Cardiac septum (tissue), 1 donor: ENCODE measurements around the gene CRHR1. TPM values are rescaled to one million over a fixed set of nuclear protein-coding genes. Genes with fewer than 3 reads are reported as not detected.

Experiments
- DNase-seq: peaks from one replicate; pipeline ENCODE4 v3.0.0-alpha.2; 2020; ENCODE audit warnings: low spot score
- intact Hi-C: fragments of 100-400 bp; cut with DNase I; formaldehyde crosslinking; loops from one replicate; pipeline ENCODE4 v1.14.0; 2022
- total RNA-seq: library from RNA; stranded (reverse); fragmentation: NEBNext Ultra II Directional; extraction: Animal tissue kit (Norgen Biotek cat#: 25700); gene quantifications from one replicate; pipeline ENCODE4 v1.2.1, GENCODE V29; 2021
- donor health status: DM: no; HTN: no; CAD: no.

The CRHR1 gene
- total RNA-seq, 1 donor from 2014 or later, result not detected

DNA sequence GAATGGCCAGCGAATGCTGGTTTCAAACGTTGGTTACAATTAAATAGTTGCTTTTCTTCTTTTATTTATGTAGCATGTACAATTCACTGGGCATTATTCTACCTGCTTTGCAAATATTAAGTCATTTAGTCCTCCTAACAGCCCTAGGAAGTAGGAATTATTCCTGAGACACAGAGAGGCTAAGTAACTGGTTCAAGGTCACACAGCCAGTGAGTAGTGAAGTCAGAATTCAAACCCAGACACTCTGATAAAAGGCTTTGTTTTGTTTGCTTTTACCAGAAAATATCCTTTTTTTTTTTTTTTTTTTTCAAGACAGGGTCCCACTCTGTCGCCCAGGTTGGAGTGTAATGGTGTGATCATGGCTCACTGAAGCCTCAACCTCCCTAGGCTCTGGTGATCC, 2.2 kb downstream of the CRHR1 start:
- DNase-seq, result no peak
- intact Hi-C loops, result no loop called here

- intact Hi-C loops, result no loop called here
- no peak for DNase-seq
These were observed 2.9 kb downstream of the CRHR1 start for GRCh38 chr17:45787044-45787443.

DNA sequence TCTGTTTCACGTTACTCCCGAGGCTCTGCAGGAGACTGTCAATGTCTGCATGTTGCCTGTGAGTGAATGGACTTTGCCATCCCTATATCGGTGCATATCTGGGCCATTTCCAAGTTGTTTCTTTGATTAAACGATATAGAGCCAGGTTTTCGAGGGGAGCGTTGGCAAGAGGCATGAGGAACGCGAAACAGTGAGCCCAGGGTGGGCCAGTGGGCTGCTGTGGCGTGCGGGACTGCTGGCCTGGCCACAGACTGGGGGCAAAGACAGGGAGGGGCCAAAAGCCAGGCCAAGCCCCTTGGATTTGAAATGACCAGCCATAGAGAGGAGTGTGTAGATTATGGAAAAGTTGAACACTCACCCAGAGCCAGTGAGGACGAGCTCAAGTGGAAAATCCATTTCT, 3.5 kb downstream of the CRHR1 start:
- DNase-seq, result no peak
- intact Hi-C loops, result no loop called here

DNA sequence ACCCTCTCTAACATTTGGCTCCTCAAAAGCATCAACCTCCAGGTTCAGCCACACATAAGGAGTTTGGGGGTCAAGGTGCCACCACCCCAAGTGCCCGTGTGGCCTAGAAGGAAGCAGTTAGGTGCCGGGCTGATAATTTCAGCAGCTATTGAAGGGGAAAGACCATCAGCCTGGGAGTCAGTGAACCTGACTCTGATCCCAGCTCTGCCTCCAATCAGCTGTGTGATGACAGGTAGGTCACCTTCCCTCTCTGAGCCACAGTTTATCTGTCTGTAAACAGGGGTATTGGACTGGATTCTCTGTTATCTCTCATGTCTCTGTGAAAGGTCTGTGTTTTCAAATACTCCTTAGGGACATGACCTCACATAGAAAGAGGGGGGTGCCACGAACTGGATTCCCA, 3.9 kb downstream of the CRHR1 start:
- DNase-seq, result no peak
- intact Hi-C loops, result no loop called here

DNA sequence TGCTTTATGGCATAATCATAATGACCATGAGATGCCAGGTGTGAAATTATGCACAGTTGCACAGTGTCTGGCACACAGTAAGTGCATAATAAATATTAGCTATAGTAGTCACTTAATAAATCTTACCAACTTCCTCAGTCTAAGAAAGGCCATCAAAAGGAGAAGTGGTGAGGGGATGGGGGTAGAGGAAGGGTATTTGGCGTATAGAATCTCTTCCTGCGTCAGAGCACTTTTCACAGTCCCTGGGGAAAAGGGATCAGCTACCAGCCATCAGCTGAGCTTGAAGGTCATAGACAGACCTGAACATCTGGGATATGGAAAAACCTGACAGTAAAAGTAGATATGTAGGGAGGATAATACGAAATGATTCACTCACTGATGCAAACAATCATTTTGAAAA, 5.8 kb downstream of the CRHR1 start:
- intact Hi-C loops, result no loop called here

GRCh38 chr17:45790296-45790922, 6.3 kb downstream of the CRHR1 start:
- DNase-seq, result no peak
- intact Hi-C loops, result no loop called here

More for the DNA sequence above, 5.8 kb downstream of the CRHR1 start:
- no peak for DNase-seq

DNA sequence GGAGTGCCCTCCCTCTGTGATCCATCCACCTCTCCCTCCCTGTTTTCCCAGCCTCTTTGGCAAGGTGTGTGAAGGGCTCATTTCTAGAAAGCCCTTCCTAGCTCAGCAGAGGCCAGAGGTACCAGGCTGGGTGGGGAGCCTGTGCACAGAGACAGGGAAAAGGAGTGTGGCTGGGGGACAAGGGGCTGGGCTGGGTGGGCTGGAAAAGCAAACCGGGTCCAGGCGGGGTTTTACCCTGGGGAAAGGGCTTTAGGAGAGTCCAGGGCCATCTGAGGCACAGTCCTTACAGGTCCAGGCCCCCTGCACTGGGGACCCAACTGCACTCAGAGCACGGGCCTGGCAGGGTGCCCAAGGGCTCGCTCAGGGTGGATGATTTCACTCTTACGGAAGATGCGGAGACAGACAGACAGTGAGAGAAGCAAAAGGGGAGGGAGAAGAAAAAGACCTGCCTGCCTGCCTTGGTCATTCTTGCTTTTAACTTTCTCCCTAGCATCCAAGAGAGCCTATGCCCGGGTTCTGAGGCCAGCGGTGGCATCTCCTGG, 7.0 kb downstream of the CRHR1 start:
- intact Hi-C loops, result no loop called here

GRCh38 chr17:45791935-45792334, 7.8 kb downstream of the CRHR1 start:
- DNase-seq, result no peak
- intact Hi-C loops, result no loop called here

More for the DNA sequence above, 7.0 kb downstream of the CRHR1 start:
- no peak for DNase-seq

DNA sequence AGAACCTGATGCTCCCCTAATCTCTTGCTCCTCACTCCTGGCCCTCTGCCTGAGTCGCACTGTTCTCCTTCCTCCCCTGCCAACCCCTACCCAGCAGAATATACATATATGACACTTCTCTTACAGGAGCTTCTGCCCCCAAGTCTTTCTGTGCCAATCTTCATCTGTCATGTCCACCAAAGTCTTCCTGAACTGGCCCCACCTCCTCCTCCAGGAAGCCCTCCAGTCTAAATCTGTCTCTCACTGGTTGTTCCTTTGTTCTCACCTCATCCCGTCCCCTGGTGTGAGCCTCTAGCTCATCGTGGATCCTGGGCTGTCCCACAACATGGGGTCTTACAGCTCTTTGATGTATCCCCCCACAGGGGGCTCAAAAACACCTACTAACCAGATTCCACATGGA, 8.3 kb downstream of the CRHR1 start:
- no peak for DNase-seq
- intact Hi-C loops, result no loop called here

DNA sequence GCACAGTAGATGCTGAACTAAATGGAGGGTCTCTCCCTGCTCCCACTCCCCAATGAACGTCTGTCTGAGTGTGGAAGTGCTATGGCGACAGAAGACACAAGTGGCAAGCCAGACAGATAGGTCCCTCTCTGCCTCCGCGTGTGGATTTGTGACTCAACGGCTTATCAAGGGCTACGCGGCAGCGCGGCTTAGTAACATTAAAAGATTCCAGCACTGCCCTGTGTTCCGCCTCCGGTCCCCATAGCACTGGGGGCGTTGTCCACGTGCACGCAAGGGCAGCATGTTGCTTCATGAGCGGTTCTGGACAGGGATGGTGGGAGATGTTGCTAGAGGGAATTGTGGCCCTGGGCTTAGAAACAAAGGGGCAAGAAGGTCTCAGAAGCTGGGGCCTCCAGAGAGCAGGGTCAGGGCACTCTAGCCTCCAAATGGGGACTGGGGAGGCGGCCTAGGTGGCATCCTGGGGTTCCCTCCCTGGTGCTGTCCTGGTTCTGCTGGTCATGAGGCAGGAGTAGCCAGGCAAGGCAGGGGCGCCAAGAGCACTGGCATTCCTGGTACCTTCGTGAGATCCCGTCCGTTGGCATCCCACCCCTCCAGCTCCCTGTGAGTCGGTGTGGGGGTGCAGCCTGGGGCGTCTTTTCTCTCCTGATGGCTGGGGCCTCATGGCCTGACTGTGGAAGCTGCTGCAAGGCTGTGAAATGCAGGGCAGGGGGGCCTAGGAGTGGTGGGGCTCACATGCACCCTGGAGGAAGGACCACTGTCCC, 9.1 kb downstream of the CRHR1 start:
- DNase-seq, result no peak
- intact Hi-C loops, result no loop called here

GRCh38 chr17:45793999-45794540, 9.9 kb downstream of the CRHR1 start:
- no peak for DNase-seq
- intact Hi-C loops, result no loop called here

GRCh38 chr17:45794840-45795239, 10.7 kb downstream of the CRHR1 start:
- DNase-seq, result no peak
- intact Hi-C loops, result no loop called here

- no peak for DNase-seq
- intact Hi-C loops, result no loop called here
These were observed 16.7 kb downstream of the CRHR1 start for GRCh38 chr17:45800816-45801215.

- DNase-seq, result no peak
- intact Hi-C loops, result no loop called here
These were observed 17.3 kb downstream of the CRHR1 start for GRCh38 chr17:45801421-45801820.

GRCh38 chr17:45808845-45809244, 24.7 kb downstream of the CRHR1 start:
- intact Hi-C loops, result no loop called here
- no peak for DNase-seq

GRCh38 chr17:45809499-45809898, 25.4 kb downstream of the CRHR1 start:
- intact Hi-C loops, result no loop called here
- no peak for DNase-seq

GRCh38 chr17:45812102-45812501, 28.0 kb downstream of the CRHR1 start:
- no peak for DNase-seq
- intact Hi-C loops, result no loop called here

DNA sequence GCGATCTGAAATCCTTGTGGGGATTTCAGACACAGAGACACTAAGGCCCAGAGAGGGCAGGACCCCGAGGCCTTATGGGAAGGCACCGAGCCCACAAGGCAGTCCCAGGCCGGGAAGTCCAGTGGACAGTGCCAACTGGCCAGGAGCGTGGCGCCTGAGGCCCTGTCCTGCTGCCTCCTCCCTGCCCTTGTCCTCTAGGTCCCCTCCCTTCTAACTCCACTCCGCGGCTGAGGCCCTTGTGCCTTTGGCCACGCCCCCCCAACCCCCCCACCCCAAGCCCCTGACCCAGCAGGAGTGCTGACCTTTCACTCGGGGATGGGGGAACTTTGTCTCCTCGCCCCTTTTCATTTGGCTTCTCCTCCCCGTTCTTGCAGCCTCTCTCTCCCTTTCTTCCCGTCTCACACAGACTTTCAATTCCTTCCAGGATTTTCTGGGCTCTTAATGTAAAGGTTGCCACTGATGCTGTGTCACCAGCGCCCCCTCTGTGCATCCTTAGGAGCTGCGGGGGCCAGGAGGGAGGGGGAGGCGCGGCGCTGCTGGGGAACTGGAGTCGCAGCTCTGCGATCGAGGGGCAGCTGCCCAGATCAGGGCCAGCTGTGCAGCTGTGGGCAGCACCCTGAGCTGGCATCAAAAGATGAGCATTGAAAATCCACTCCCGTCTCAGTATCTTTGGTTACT, 29.1 kb downstream of the CRHR1 start:
- intact Hi-C loops, result no loop called here
- no peak for DNase-seq

DNA sequence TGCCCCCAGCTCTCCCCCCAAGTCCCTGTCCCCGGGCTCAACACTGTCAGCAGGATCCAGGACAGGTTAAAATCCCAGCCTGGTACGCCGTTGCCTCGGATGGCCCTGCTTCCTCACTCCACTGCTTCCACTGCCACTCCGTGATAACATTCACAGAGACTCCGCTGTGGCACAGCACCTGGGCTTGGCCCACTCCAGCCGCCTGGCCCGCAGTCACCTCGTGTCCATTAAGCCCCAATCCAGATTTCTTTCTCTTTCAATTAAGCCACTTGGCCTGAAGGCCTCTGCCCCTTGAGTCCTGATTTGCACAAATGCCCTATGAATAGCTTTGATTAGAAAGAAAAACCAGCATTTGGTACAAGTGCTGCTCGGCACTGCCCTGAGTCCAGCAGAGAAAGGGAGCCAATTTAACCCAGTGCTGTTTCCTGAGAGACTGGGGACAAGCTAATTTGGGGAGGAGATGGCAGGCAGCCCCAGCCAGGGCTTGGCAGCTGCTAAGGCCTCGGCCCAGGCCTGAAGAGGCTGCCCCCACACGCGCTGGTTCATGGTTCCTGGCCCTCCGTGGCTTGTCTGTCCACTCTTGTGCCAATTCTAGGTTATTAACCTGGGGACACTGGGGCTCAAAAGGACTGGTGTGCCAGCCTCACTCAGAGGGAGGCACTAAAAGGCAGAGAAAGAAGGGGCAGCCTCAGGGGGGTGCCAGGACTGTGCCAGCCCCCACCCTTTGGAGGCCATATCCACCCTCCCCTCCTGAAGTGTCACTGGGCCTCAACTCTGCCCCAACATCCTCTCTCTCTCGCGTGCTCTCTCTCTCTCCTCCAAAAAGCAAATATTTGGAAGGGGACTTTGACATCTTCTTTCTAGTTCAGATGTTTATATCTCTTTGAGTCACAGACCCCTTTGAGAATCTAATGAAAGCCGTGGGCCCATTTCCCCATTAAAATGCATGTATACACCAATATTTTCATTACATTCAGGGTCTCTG, 30.8 kb downstream of the CRHR1 start:
- no peak for DNase-seq
- intact Hi-C loops, result no loop called here
